GM23338 (cell line): ENCODE measurements around the gene PPFIA4. TPM values are rescaled to one million over a fixed set of nuclear protein-coding genes. Genes with fewer than 3 reads are reported as not detected.

Source experiments
- ATAC-seq: fragments of 200-7000 bp; cut with Tn5 transposase; 3 replicates; pipeline ENCODE4 v1.9.1; 2020
- DNase-seq: peaks from one replicate; pipeline ENCODE4 v3.0.0-alpha.2; 2015; ENCODE audit warnings: low spot score
- H2AFZ ChIP-seq: fragments of 200-600 bp; sonication (generic); 2 replicates; pipeline ENCODE4 v1.8.0; 2016; ENCODE audit warnings: antibody characterized with exemption, mild to moderate bottlenecking, moderate library complexity
- H3F3A ChIP-seq: fragments of 200-600 bp; sonication (generic); replicated peaks from 2 replicates; pipeline ENCODE4 v1.8.0; 2017; ENCODE audit warnings: antibody characterized with exemption, mixed run types, low read depth
- H3K27ac ChIP-seq: fragments of 200-600 bp; sonication (generic); 2 replicates; pipeline ENCODE4 v1.6.1; 2016; ENCODE audit warnings: low read depth
- H3K27me3 ChIP-seq: fragments of 200-600 bp; sonication (generic); 2 replicates; pipeline ENCODE4 v1.8.0; 2016; ENCODE audit warnings: mild to moderate bottlenecking, mixed run types, moderate library complexity; ENCODE audit not compliant: insufficient read depth
- H3K36me3 ChIP-seq: fragments of 200-600 bp; sonication (generic); 2 replicates; pipeline ENCODE4 v1.8.0; 2016; ENCODE audit warnings: mild to moderate bottlenecking; ENCODE audit not compliant: insufficient read depth
- H3K4me1 ChIP-seq: fragments of 200-600 bp; sonication (generic); 2 replicates; pipeline ENCODE4 v1.8.0; 2016; ENCODE audit warnings: mild to moderate bottlenecking, moderate library complexity; ENCODE audit not compliant: insufficient read depth
- H3K4me2 ChIP-seq: fragments of 200-600 bp; sonication (generic); 2 replicates; pipeline ENCODE4 v1.7.1; 2017; ENCODE audit warnings: mixed run types
- H3K4me3 ChIP-seq: fragments of 200-600 bp; sonication (generic); 2 replicates; pipeline ENCODE4 v1.6.1; 2016; ENCODE audit warnings: mixed run types
- H3K79me2 ChIP-seq: fragments of 200-600 bp; sonication (generic); replicated peaks from 2 replicates; pipeline ENCODE4 v1.8.0; 2017; ENCODE audit warnings: mild to moderate bottlenecking; ENCODE audit not compliant: insufficient read depth
- H3K9me2 ChIP-seq: fragments of 200-600 bp; sonication (generic); 2 replicates; pipeline ENCODE4 v1.8.0; 2017; ENCODE audit not compliant: insufficient read depth
- H4K20me1 ChIP-seq: fragments of 200-600 bp; sonication (generic); replicated peaks from 2 replicates; pipeline ENCODE4 v1.8.0; 2017; ENCODE audit warnings: mild to moderate bottlenecking; ENCODE audit not compliant: insufficient read depth
- H3K27ac Mint-ChIP-seq: 2 replicates; pipeline ENCODE4 v1.8.0; 2020; ENCODE audit warnings: inconsistent platforms, mild to moderate bottlenecking, moderate library complexity, mixed read lengths
- H3K27me3 Mint-ChIP-seq: 3 replicates; pipeline ENCODE4 v1.8.0; 2022; ENCODE audit warnings: low read depth, mild to moderate bottlenecking, moderate library complexity, mixed read lengths, inconsistent platforms; ENCODE audit not compliant: insufficient read depth, poor library complexity
- H3K36me3 Mint-ChIP-seq: 3 replicates; pipeline ENCODE4 v1.8.0; 2021; ENCODE audit warnings: low read depth, mild to moderate bottlenecking, inconsistent platforms, moderate library complexity, mixed read lengths
- H3K4me1 Mint-ChIP-seq: 3 replicates; pipeline ENCODE4 v1.8.0; 2020; ENCODE audit warnings: mild to moderate bottlenecking, inconsistent platforms, mixed read lengths
- H3K4me3 Mint-ChIP-seq: 3 replicates; pipeline ENCODE4 v1.8.0; 2021; ENCODE audit warnings: moderate library complexity, mild to moderate bottlenecking, inconsistent platforms, mixed read lengths
- H3K9me3 Mint-ChIP-seq: 3 replicates; pipeline ENCODE4 v1.8.0; 2020; ENCODE audit warnings: moderate library complexity, mild to moderate bottlenecking, inconsistent platforms, mixed read lengths
- CREB1 ChIP-seq: fragments of 250-450 bp; sonication (Bioruptor Pico); IDR thresholded peaks from 2 replicates; pipeline ENCODE4 v1.5.0; 2020; ENCODE audit warnings: low read depth, mild to moderate bottlenecking, moderate library complexity
- CTCF ChIP-seq, 2 experiments: fragments of 200-600 bp in 1 of 2; sonication (generic) in 1 of 2; conservative IDR thresholded peaks; 2 replicates each; pipeline versions ENCODE4 v1.5.1 to v1.6.1; 2016 to 2017; ENCODE audit warnings: antibody characterized with exemption in 2 of 2, low read depth in 2 of 2, mild to moderate bottlenecking in 2 of 2, moderate library complexity in 1 of 2
- ETS1 ChIP-seq: IDR thresholded peaks from 2 replicates; pipeline ENCODE4 v1.6.1; 2016; ENCODE audit warnings: antibody characterized with exemption
- EZH2phosphoT487 ChIP-seq: fragments of 200-600 bp; sonication (generic); IDR thresholded peaks from one replicate; pipeline ENCODE4 v1.8.1; 2018; ENCODE audit warnings: antibody characterized with exemption; ENCODE audit not compliant: unreplicated experiment
- JUNB ChIP-seq: IDR thresholded peaks from one replicate; pipeline ENCODE4 v1.6.1; 2016; ENCODE audit warnings: antibody characterized with exemption; ENCODE audit not compliant: unreplicated experiment
- POLR2AphosphoS5 ChIP-seq: IDR thresholded peaks from 2 replicates; pipeline ENCODE4 v1.6.1; 2016; ENCODE audit warnings: antibody characterized with exemption, low read depth
- REST ChIP-seq: IDR thresholded peaks from one replicate; pipeline ENCODE4 v1.6.1; 2018; ENCODE audit warnings: antibody characterized with exemption; ENCODE audit not compliant: unreplicated experiment
- STAT1 ChIP-seq: IDR thresholded peaks from one replicate; pipeline ENCODE4 v1.6.1; 2016; ENCODE audit warnings: antibody characterized with exemption; ENCODE audit not compliant: unreplicated experiment
- ZNF331 ChIP-seq: fragments of 250-450 bp; sonication (Bioruptor Pico); IDR thresholded peaks from 2 replicates; pipeline ENCODE4 v1.5.0; 2020; ENCODE audit warnings: low read depth, mild to moderate bottlenecking, moderate library complexity
- polyA plus RNA-seq: library from polyadenylated mRNA; unstranded; fragments of >200 nt; fragmentation: Nextera tagmentation; extraction: Ambion mirVana; gene quantifications from 2 replicates; pipeline ENCODE4 v1.2.1, GENCODE V29; 2016
- total RNA-seq: library from RNA; depleted of rRNA; stranded (reverse); fragments of >200 nt; shearing (Covaris generic); gene quantifications from 2 replicates; pipeline ENCODE4 v1.2.3, GENCODE V29; 2014

The PPFIA4 gene
- total and polyA plus RNA-seq, 2 experiments from 2014 or later: 1.3 to 7.6 TPM

GRCh38 chr1:203065191-203065590, 38.9 kb downstream of the PPFIA4 start:
- Histone ChIP-seq H3K36me3 (no peaks in the 10 kb centered on the region), H3K79me2 (no peaks in the 10 kb centered on the region), H3K4me2 (no peak overlapping the region), H3K27me3 (no peaks in the 10 kb centered on the region), H3K4me3 (no peak overlapping the region), H4K20me1 (no peaks in the 10 kb centered on the region), H3F3A (no peaks in the 10 kb centered on the region), H3K4me1 (no peaks in the 10 kb centered on the region), H3K9me2 (no peaks in the 10 kb centered on the region), H2AFZ (no peak overlapping the region), H3K27ac (no peak overlapping the region)
- DNase-seq (no peak), ATAC-seq (no peak)
- Mint-ChIP-seq H3K36me3 (peaks cover 3% of the 10 kb centered on the region; the same call in 2 of the 3 replicates), H3K27ac (no peak overlapping the region), H3K4me3 (no peak overlapping the region), H3K4me1 (no peaks in the 10 kb centered on the region; the same call in 2 of the 3 replicates), H3K27me3 (peaks cover 5% of the 10 kb centered on the region), H3K9me3 (no peaks in the 10 kb centered on the region)
- TF ChIP-seq REST: no peak
- TF ChIP-seq ZNF331 (CRISPR knock-in tag): no peak
- TF ChIP-seq EZH2phosphoT487: no peak
- TF ChIP-seq STAT1: no peak
- TF ChIP-seq POLR2AphosphoS5: no peak
- TF ChIP-seq ETS1: no peak
- TF ChIP-seq CTCF (conservative IDR thresholded peaks at IDR 0.05; ENCODE audit: low read depth in 2 of 2): no peak
- no peak for TF ChIP-seq JUNB
- no peak for TF ChIP-seq CREB1 (CRISPR knock-in tag)

- Mint-ChIP-seq H3K4me1 (no peaks in the 10 kb centered on the region; the same call in 2 of the 3 replicates), H3K9me3 (no peaks in the 10 kb centered on the region), H3K27ac (no peak overlapping the region; the same call in 1 of the 2 replicates), H3K4me3 (no peak overlapping the region), H3K27me3 (peaks cover 5% of the 10 kb centered on the region), H3K36me3 (peaks cover under 1% of the 10 kb centered on the region; the same call in 2 of the 3 replicates)
- Histone ChIP-seq H3K79me2 (no peaks in the 10 kb centered on the region), H3K36me3 (no peaks in the 10 kb centered on the region), H3K27me3 (no peaks in the 10 kb centered on the region), H3K4me2 (no peak overlapping the region), H3K4me3 (no peak overlapping the region), H3K4me1 (no peaks in the 10 kb centered on the region), H3K27ac (no peak overlapping the region), H3F3A (no peaks in the 10 kb centered on the region), H3K9me2 (no peaks in the 10 kb centered on the region), H4K20me1 (no peaks in the 10 kb centered on the region), H2AFZ (no peak overlapping the region)
- DNase-seq (no peak), ATAC-seq (no peak)
- TF ChIP-seq CREB1 (CRISPR knock-in tag): no peak
- no peak for TF ChIP-seq ETS1
- no peak for TF ChIP-seq REST
Observed at GRCh38 chr1:203065986-203066385, 39.7 kb downstream of the PPFIA4 start.
